Measurements from ENCODE around the gene SMARCAL1. TPM values are rescaled to one million over a fixed set of nuclear protein-coding genes. Genes with fewer than 3 reads are reported as not detected.

The SMARCAL1 gene
- total RNA-seq, 1 donor from 2014 or later = 35.2 TPM

DNA sequence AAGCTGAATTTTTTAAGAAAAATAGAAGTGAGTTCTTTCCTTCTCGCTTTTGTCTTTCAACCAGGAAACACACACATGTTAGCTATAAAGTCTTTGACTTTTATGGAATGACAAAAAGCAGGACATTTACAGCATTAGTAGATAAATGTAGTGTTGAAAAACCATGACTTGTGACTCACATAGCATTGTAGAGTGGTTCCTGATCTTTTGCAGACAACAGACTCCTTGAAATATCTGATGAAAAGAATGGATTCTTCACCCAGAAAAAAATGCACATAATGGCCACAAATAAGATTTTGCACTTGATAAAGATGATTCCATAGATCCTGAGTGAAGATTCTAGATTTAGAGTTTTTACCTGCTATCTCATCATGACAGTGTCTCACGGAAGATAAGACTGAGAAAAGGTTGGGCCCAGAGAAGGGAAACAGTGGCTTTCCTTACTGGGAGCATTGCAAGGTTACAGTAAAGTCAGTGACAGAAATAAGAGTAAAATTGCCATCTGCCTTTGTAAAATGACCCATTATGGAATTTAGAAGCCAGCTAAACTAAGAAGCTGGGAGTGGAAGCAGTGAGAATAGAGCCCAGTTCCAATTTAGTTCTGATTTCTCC, 14.0 kb downstream of the SMARCAL1 start:
- Histone ChIP-seq H2AFZ (ENCODE audit: low read depth, low read length) (no peak overlapping the region), H4K20me1 (ENCODE audit: insufficient read depth, low read length) (no peaks in the 10 kb centered on the region), H3K27me3 (ENCODE audit: insufficient read depth, low read length) (no peaks in the 10 kb centered on the region), H3K9ac (ENCODE audit: low read length) (peak overlapping the region; percentile 52), H3K27ac (ENCODE audit: low read depth, low read length) (peak overlapping the region; percentile 41), H3K36me3 (ENCODE audit: insufficient read depth, low read length) (peaks cover 29% of the 10 kb centered on the region), H3K79me2 (ENCODE audit: insufficient read depth, low read length) (no peaks in the 10 kb centered on the region), H3K4me3 (ENCODE audit: insufficient read depth, low read depth, low read length) (no peak overlapping the region), H3K9me3 (ENCODE audit: insufficient read depth, low read depth, low read length) (peaks cover 9% of the 10 kb centered on the region), H3K4me2 (ENCODE audit: low read length) (peak overlapping the region; percentile 63), H3K4me1 (ENCODE audit: insufficient read depth, low read length) (peaks cover 16% of the 10 kb centered on the region)
- peak overlapping the region; percentile 75 for H3K27ac Mint-ChIP-seq (ENCODE audit: unreplicated experiment)
- H3K27me3 Mint-ChIP-seq (ENCODE audit: low read depth, unreplicated experiment) = no peaks in the 10 kb centered on the region
- H3K4me3 Mint-ChIP-seq (ENCODE audit: unreplicated experiment) = peak overlapping the region; percentile 10
- FAIRE-seq (peak; percentile 76), DNase-seq (ENCODE audit: low read depth) (no peak)
- H3K4me1 Mint-ChIP-seq (ENCODE audit: low read depth, unreplicated experiment) = peaks cover 18% of the 10 kb centered on the region
- peaks cover 2% of the 10 kb centered on the region for H3K9me3 Mint-ChIP-seq (ENCODE audit: unreplicated experiment)
- H3K36me3 Mint-ChIP-seq (ENCODE audit: low read depth, unreplicated experiment) = peaks cover 44% of the 10 kb centered on the region
- TF ChIP-seq EZH2 (IDR thresholded peaks at IDR 0.05; ENCODE audit: insufficient read depth, low read length) = no peak

DNA sequence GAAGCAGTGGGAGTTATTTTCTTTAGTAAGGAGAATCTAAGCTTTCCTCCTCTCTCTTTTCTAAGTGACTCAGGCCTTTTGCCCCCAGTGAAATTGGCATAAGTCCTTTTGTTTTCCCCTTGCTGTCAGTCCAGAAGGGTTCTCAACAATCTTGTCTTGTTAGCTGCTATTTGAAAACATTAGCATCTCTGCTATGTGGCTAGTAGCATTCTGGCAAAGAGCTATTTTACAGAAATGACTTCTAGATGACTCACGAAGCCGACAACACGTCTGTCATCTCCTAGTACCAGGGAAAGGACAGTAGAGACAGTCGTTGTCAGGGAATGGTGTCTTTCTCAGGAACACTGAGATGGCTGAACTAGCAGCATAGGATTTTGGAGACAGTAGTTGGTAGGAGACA, 14.7 kb downstream of the SMARCAL1 start:
- peak; percentile 99 for FAIRE-seq
- H3K36me3 ChIP-seq (ENCODE audit: insufficient read depth, low read length) = peaks cover 32% of the 10 kb centered on the region
- no peak overlapping the region for H3K4me3 ChIP-seq (ENCODE audit: insufficient read depth, low read depth, low read length)
- H3K9me3 ChIP-seq (ENCODE audit: insufficient read depth, low read depth, low read length) = peaks cover 9% of the 10 kb centered on the region
- no peak overlapping the region for H2AFZ ChIP-seq (ENCODE audit: low read depth, low read length)
- peak overlapping the region; percentile 63 for H3K4me2 ChIP-seq (ENCODE audit: low read length)
- H3K27ac Mint-ChIP-seq (ENCODE audit: unreplicated experiment) = peak overlapping the region; percentile 75
- peaks cover 2% of the 10 kb centered on the region for H3K9me3 Mint-ChIP-seq (ENCODE audit: unreplicated experiment)
- peak overlapping the region; percentile 52 for H3K9ac ChIP-seq (ENCODE audit: low read length)
- H3K4me1 ChIP-seq (ENCODE audit: insufficient read depth, low read length) = peaks cover 16% of the 10 kb centered on the region
- H3K4me1 Mint-ChIP-seq (ENCODE audit: low read depth, unreplicated experiment) = peaks cover 18% of the 10 kb centered on the region
- H4K20me1 ChIP-seq (ENCODE audit: insufficient read depth, low read length) = no peaks in the 10 kb centered on the region
- H3K27ac ChIP-seq (ENCODE audit: low read depth, low read length) = peak overlapping the region; percentile 50
- DNase-seq (ENCODE audit: low read depth) = peak; percentile 73
- H3K79me2 ChIP-seq (ENCODE audit: insufficient read depth, low read length) = no peaks in the 10 kb centered on the region
- no peak overlapping the region for H3K4me3 Mint-ChIP-seq (ENCODE audit: unreplicated experiment)
- peaks cover 47% of the 10 kb centered on the region for H3K36me3 Mint-ChIP-seq (ENCODE audit: low read depth, unreplicated experiment)
- no peaks in the 10 kb centered on the region for H3K27me3 Mint-ChIP-seq (ENCODE audit: low read depth, unreplicated experiment)
- H3K27me3 ChIP-seq (ENCODE audit: insufficient read depth, low read length) = no peaks in the 10 kb centered on the region
- TF ChIP-seq, protein P1, sequence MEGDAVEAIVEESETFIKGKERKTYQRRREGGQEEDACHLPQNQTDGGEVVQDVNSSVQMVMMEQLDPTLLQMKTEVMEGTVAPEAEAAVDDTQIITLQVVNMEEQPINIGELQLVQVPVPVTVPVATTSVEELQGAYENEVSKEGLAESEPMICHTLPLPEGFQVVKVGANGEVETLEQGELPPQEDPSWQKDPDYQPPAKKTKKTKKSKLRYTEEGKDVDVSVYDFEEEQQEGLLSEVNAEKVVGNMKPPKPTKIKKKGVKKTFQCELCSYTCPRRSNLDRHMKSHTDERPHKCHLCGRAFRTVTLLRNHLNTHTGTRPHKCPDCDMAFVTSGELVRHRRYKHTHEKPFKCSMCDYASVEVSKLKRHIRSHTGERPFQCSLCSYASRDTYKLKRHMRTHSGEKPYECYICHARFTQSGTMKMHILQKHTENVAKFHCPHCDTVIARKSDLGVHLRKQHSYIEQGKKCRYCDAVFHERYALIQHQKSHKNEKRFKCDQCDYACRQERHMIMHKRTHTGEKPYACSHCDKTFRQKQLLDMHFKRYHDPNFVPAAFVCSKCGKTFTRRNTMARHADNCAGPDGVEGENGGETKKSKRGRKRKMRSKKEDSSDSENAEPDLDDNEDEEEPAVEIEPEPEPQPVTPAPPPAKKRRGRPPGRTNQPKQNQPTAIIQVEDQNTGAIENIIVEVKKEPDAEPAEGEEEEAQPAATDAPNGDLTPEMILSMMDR (IDR thresholded peaks at IDR 0.05; ENCODE audit: insufficient read depth, low read depth, low read length) = no peak
- no peak for TF ChIP-seq EZH2 (IDR thresholded peaks at IDR 0.05; ENCODE audit: insufficient read depth, low read length)

GRCh38 chr2:216428618-216429350, 16.5 kb downstream of the SMARCAL1 start:
- peaks cover 16% of the 10 kb centered on the region for H3K4me1 ChIP-seq (ENCODE audit: insufficient read depth, low read length)
- H3K4me2 ChIP-seq (ENCODE audit: low read length) = no peak overlapping the region
- no peaks in the 10 kb centered on the region for H3K27me3 Mint-ChIP-seq (ENCODE audit: low read depth, unreplicated experiment)
- peaks cover 39% of the 10 kb centered on the region for H3K36me3 Mint-ChIP-seq (ENCODE audit: low read depth, unreplicated experiment)
- H3K4me1 Mint-ChIP-seq (ENCODE audit: low read depth, unreplicated experiment) = peaks cover 18% of the 10 kb centered on the region
- peaks cover 35% of the 10 kb centered on the region for H3K36me3 ChIP-seq (ENCODE audit: insufficient read depth, low read length)
- H3K27ac Mint-ChIP-seq (ENCODE audit: unreplicated experiment) = no peak overlapping the region
- H3K79me2 ChIP-seq (ENCODE audit: insufficient read depth, low read length) = no peaks in the 10 kb centered on the region
- no peak overlapping the region for H2AFZ ChIP-seq (ENCODE audit: low read depth, low read length)
- no peak overlapping the region for H3K4me3 Mint-ChIP-seq (ENCODE audit: unreplicated experiment)
- no peaks in the 10 kb centered on the region for H3K9me3 Mint-ChIP-seq (ENCODE audit: unreplicated experiment)
- H3K9ac ChIP-seq (ENCODE audit: low read length) = no peak overlapping the region
- peak; percentile 5 for FAIRE-seq
- TF ChIP-seq, protein P1 (IDR thresholded peaks at IDR 0.05; ENCODE audit: insufficient read depth, low read depth, low read length) = no peak
- TF ChIP-seq EZH2 (IDR thresholded peaks at IDR 0.05; ENCODE audit: insufficient read depth, low read length) = no peak
- DNase-seq (ENCODE audit: low read depth) = no peak
- no peak overlapping the region for H3K27ac ChIP-seq (ENCODE audit: low read depth, low read length)
- H3K27me3 ChIP-seq (ENCODE audit: insufficient read depth, low read length) = no peaks in the 10 kb centered on the region
- H4K20me1 ChIP-seq (ENCODE audit: insufficient read depth, low read length) = no peaks in the 10 kb centered on the region
- no peak overlapping the region for H3K4me3 ChIP-seq (ENCODE audit: insufficient read depth, low read depth, low read length)
- peaks cover 9% of the 10 kb centered on the region for H3K9me3 ChIP-seq (ENCODE audit: insufficient read depth, low read depth, low read length)

Measured in astrocyte (in vitro differentiated cells and primary cell).